ENCODE data around the gene EPS8L3.

EPS8L3 gene

GRCh38 chr1:109806733-109807400 lies 43.1 kb upstream of the EPS8L3 start:
- DNase-seq, result no peak
- Histone ChIP-seq H3K4me3 (ENCODE audit: low read depth, low read length) (no peak overlapping the region), H3K27me3 (replicated peaks) (no peaks in the 10 kb centered on the region), H3K27ac (no peak overlapping the region), H3K36me3 (replicated peaks) (no peaks in the 10 kb centered on the region)
- in situ Hi-C loops (cut with HindIII; ENCODE audit: low pct_ligation_motif_present, low sequenced_read_pairs), result no loop called here
- TF ChIP-seq CTCF (IDR thresholded peaks at IDR 0.05; ENCODE audit: low read depth, low read length, missing control alignments), result no peak

DNA sequence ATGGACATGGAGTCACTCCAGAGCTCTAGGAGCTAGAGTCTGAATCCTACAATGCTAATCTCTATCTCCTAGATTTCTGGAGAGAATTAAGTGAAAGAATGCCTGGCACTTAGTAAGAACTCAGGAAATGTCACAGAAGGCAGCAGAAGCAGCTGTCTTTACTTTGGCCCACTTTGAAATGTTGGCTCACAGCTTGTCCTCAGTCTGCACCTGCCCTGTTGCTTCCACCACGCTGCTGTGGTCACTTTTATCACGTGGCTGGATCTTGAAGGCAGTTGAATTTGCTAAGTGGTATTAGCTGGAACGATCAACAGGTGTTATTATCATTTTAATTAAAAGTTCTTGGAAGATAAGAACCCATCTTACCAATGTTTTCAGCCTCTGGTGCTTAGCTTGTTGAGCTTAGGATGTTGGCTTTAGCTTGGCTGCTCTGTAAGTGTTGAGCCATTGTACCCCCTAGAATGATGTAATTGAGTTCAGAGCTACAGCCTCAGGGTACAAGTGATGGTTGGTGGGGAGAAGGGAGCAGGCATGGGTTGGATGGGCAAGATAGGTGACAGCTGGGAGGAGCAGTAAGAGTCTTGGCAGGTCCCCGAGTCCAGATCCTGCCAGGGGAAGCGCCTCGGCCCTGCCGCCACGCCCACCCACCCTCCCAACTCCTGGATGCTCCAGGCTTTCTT lies 41.9 kb upstream of the EPS8L3 start:
- Histone ChIP-seq H3K4me3 (ENCODE audit: low read depth, low read length) (no peak overlapping the region), H3K36me3 (replicated peaks) (no peaks in the 10 kb centered on the region), H3K27ac (no peak overlapping the region), H3K27me3 (replicated peaks) (no peaks in the 10 kb centered on the region)
- in situ Hi-C loops (cut with HindIII; ENCODE audit: low pct_ligation_motif_present, low sequenced_read_pairs), result no loop called here
- DNase-seq, result no peak
- no peak for TF ChIP-seq CTCF (IDR thresholded peaks at IDR 0.05; ENCODE audit: low read depth, low read length, missing control alignments)

DNA sequence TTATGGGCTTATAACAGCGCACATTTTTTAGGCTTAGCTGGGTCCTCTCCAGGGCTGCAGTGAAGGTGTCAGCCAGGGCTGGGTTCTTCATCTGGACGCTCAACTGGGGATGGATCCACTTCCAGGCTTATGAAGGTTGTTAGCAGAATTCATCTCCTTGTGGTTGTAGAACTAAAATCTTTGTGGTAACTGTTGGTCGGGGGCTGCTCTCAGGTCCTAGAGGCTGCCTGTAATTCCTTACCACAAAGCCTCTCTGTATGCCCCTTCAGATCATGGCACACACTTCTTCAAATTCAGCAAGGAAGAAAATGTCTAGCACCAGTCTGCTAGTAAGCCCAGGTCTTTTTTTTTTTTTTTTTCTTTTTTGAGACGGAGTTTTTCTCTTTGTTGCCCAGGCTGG lies 40.9 kb upstream of the EPS8L3 start:
- in situ Hi-C loops (cut with HindIII; ENCODE audit: low pct_ligation_motif_present, low sequenced_read_pairs), result no loop called here
- no peaks in the 10 kb centered on the region for H3K36me3 ChIP-seq (replicated peaks)

DNA sequence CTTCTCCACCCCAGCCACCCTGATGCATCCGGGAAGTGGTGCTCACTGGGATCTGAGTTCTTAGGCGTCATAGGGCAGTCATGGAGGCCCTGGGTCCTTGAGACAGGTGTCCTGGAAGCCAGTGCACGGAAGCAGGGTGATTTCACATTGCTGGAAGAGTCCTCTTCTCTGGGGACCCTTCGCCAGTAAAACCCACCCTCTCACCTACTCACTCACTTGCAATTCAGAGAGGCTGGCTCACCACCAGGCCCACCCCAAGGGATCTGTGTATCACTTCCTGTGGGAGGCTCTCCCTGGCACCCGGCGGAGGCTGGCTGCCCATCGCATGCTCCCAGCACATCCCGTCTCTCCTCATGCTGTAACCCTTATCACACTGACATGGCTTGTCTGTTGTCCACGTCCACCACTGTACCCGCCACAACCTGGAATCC lies 40.2 kb upstream of the EPS8L3 start:
- H3K4me3 ChIP-seq (ENCODE audit: low read depth, low read length), result no peak overlapping the region
- no peak overlapping the region for H3K27ac ChIP-seq
- in situ Hi-C loops (cut with HindIII; ENCODE audit: low pct_ligation_motif_present, low sequenced_read_pairs), result no loop called here
- no peaks in the 10 kb centered on the region for H3K27me3 ChIP-seq (replicated peaks)
- no peaks in the 10 kb centered on the region for H3K36me3 ChIP-seq (replicated peaks)
- no peak for TF ChIP-seq CTCF (IDR thresholded peaks at IDR 0.05; ENCODE audit: low read depth, low read length, missing control alignments)
- DNase-seq, result no peak

More for the DNA sequence above, 40.9 kb upstream of the EPS8L3 start:
- Histone ChIP-seq H3K4me3 (ENCODE audit: low read depth, low read length) (no peak overlapping the region), H3K27me3 (replicated peaks) (no peaks in the 10 kb centered on the region), H3K27ac (no peak overlapping the region)
- no peak for TF ChIP-seq CTCF (IDR thresholded peaks at IDR 0.05; ENCODE audit: low read depth, low read length, missing control alignments)
- DNase-seq, result no peak

- Histone ChIP-seq H3K27me3 (replicated peaks) (no peaks in the 10 kb centered on the region), H3K4me3 (ENCODE audit: low read depth, low read length) (no peak overlapping the region), H3K36me3 (replicated peaks) (no peaks in the 10 kb centered on the region), H3K27ac (no peak overlapping the region)
- TF ChIP-seq CTCF (IDR thresholded peaks at IDR 0.05; ENCODE audit: low read depth, low read length, missing control alignments), result no peak
- in situ Hi-C loops (cut with HindIII; ENCODE audit: low pct_ligation_motif_present, low sequenced_read_pairs), result no loop called here
- no peak for DNase-seq
Observed at GRCh38 chr1:109802901-109803561, 39.3 kb upstream of the EPS8L3 start.

Data from brain microvascular endothelial cell (primary cell).